Measurements from ENCODE around the gene GRID2.

DNA sequence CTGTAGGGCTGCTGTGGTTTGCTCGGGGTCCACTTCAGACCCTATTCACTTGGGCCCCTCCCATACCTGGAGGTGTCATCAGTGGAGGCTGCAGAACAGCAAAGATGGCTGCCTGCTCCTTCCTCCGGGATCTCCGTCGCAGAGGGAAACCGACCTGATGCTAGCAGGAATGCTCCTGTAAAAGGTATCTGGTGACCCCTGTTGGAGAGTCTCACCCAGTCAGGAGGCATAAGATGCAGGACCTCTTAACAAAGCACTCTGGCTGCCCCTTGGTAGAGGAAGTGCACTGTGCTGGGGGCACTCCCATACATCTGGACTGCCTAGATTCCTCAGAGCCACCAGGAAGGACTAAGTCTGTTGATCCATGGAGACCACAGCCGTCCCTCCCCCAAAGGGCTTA, 296.9 kb downstream of the GRID2 start:
- TF ChIP-seq POLR2A (IDR thresholded peaks at IDR 0.05) (no peak), CTCF (IDR thresholded peaks at IDR 0.05) (no peak)
